ENCODE results near the gene MTF1. TPM values are rescaled to one million over a fixed set of nuclear protein-coding genes. Genes with fewer than 3 reads are reported as not detected.

Gene MTF1
- total and polyA plus RNA-seq, 4 experiments from 2014 or later, result 12.4 to 32.5 (median 25.8) TPM

- ChIA-PET POLR2A (ENCODE audit: partially characterized antibody) (interaction anchor here (0.9 kb wide), 1 partner anchor 42 kb away, joined by 3 read pairs; the partner anchor contains the start of genes C1orf122 and YRDC), CTCF (ENCODE audit: partially characterized antibody) (interaction anchor here (2.9 kb wide), 1 partner anchor 10 kb away, joined by 28 read pairs; the partner anchor contains the start of gene MTF1)
- H3K4me1 ChIP-seq (ENCODE audit: insufficient read depth, low read length), result peaks cover 53% of the 10 kb centered on the region
- peaks cover 5% of the 10 kb centered on the region for H3K36me3 ChIP-seq (ENCODE audit: insufficient read depth, low read length)
- intact Hi-C loops (cut with micrococcal nuclease), result no loop called here
- peaks cover 14 to 27% of the 10 kb centered on the region in 2 donors for H3K36me3 Mint-ChIP-seq
- no peak for DNase-seq
- no peaks in the 10 kb centered on the region for H3K27me3 ChIP-seq (ENCODE audit: insufficient read depth, low read length)
- no peaks in the 10 kb centered on the region for H3K9me3 ChIP-seq (ENCODE audit: control insufficient read depth in 1 of 2, low read length in 2 of 2)
- H3K27ac Mint-ChIP-seq, result no peak overlapping the region
- H3K27me3 Mint-ChIP-seq, result no peaks in the 10 kb centered on the region
- no peaks in the 10 kb centered on the region for H3K9me3 Mint-ChIP-seq
- no peak overlapping the region for H3K4me3 Mint-ChIP-seq
- peaks cover 32 to 55% (median 37%) of the 10 kb centered on the region in 4 donors for H3K4me1 Mint-ChIP-seq
- H3K4me3 ChIP-seq (ENCODE audit: low read length in 2 of 2), result no peak overlapping the region
- H3K27ac ChIP-seq (ENCODE audit: low read depth, low read length), result no peak overlapping the region
Observed at GRCh38 chr1:37849480-37849879, 9.9 kb downstream of the MTF1 start.

DNA sequence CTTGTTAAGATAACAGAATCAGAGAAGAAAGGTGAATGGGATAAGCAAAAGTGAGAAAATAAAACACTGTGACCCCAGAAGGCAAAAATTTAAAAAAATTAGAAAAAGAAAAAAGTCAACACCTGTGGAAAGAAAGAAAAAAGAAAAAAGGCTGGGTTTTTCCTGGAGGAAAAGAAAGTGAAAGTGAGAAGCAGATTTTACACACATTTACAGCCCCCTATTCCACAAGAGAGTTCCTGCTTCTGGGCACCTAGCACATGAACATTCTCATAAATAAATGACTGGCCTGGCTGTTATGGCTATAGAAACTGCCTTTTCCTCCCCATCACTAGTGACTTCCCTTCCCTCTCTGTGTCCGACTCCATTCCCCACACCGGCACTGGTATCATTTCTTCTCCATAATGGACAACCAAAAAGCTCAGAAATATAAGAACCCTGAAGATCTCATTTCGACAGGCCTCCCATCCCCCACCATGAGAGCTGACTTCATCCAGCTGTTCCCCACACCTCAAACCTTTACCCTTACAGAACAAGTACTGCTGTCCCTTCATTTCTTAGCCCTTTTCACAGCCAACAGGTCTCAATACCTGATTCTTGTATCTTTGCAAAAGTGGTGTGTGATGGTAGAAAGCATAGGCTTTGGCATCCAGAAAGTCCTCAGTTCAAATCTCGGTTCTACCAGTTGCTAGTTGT lies 12.6 kb downstream of the MTF1 start:
- no peaks in the 10 kb centered on the region for H3K27me3 Mint-ChIP-seq

GRCh38 chr1:37845786-37846185 lies 13.6 kb downstream of the MTF1 start:
- H3K27me3 ChIP-seq (ENCODE audit: insufficient read depth, low read length), result no peaks in the 10 kb centered on the region
- Mint-ChIP-seq H3K27me3 (no peaks in the 10 kb centered on the region), H3K27ac (peak overlapping the region in 2 of 7 donors; percentile 29 to 54), H3K4me3 (no peak overlapping the region), H3K9me3 (no peaks in the 10 kb centered on the region), H3K36me3 (peaks cover 13 to 35% of the 10 kb centered on the region in 2 donors), H3K4me1 (peaks cover 31 to 49% (median 41%) of the 10 kb centered on the region in 4 donors)
- peaks cover 5% of the 10 kb centered on the region for H3K36me3 ChIP-seq (ENCODE audit: insufficient read depth, low read length)
- POLR2A ChIA-PET (ENCODE audit: partially characterized antibody), result no interaction called here
- intact Hi-C loops (cut with micrococcal nuclease), result no loop called here
- DNase-seq, result no peak
- no peak overlapping the region for H3K4me3 ChIP-seq (ENCODE audit: low read length in 2 of 2)
- peaks cover 23% of the 10 kb centered on the region for H3K4me1 ChIP-seq (ENCODE audit: insufficient read depth, low read length)
- no peaks in the 10 kb centered on the region for H3K9me3 ChIP-seq (ENCODE audit: control insufficient read depth in 1 of 2, low read length in 2 of 2)
- CTCF ChIA-PET (ENCODE audit: partially characterized antibody), result interaction anchor here (0.8 kb wide), 1 partner anchor 14 kb away, joined by 6 read pairs; no protein-coding TSS in a partner anchor
- no peak overlapping the region for H3K27ac ChIP-seq (ENCODE audit: low read depth, low read length)

More for the DNA sequence above, 12.6 kb downstream of the MTF1 start:
- POLR2A ChIA-PET (ENCODE audit: partially characterized antibody), result interaction anchor here (0.6 to 1.5 kb wide), 2 partner anchors 12 to 1022 kb away, joined by 3 to 5 read pairs; partner anchors contain the start of gene MTF1
- H3K9me3 Mint-ChIP-seq, result no peaks in the 10 kb centered on the region
- CTCF ChIA-PET (ENCODE audit: partially characterized antibody), result no interaction called here
- H3K36me3 ChIP-seq (ENCODE audit: insufficient read depth, low read length), result peaks cover 5% of the 10 kb centered on the region
- no peak for DNase-seq
- H3K9me3 ChIP-seq (ENCODE audit: control insufficient read depth in 1 of 2, low read length in 2 of 2), result no peaks in the 10 kb centered on the region
- H3K4me3 ChIP-seq (ENCODE audit: low read length in 2 of 2), result no peak overlapping the region
- no peak overlapping the region for H3K27ac ChIP-seq (ENCODE audit: low read depth, low read length)
- no peaks in the 10 kb centered on the region for H3K27me3 ChIP-seq (ENCODE audit: insufficient read depth, low read length)
- H3K4me1 Mint-ChIP-seq, result peaks cover 31 to 49% (median 41%) of the 10 kb centered on the region in 4 donors
- intact Hi-C loops (cut with micrococcal nuclease), result no loop called here
- peak overlapping the region in 6 of 7 donors; percentile 17 to 74 (median 62) for H3K27ac Mint-ChIP-seq
- peak overlapping the region in 7 of 8 donors; percentile 6 to 69 (median 49) for H3K4me3 Mint-ChIP-seq
- peaks cover 33% of the 10 kb centered on the region for H3K4me1 ChIP-seq (ENCODE audit: insufficient read depth, low read length)
- H3K36me3 Mint-ChIP-seq, result peaks cover 13 to 30% of the 10 kb centered on the region in 2 donors

DNA sequence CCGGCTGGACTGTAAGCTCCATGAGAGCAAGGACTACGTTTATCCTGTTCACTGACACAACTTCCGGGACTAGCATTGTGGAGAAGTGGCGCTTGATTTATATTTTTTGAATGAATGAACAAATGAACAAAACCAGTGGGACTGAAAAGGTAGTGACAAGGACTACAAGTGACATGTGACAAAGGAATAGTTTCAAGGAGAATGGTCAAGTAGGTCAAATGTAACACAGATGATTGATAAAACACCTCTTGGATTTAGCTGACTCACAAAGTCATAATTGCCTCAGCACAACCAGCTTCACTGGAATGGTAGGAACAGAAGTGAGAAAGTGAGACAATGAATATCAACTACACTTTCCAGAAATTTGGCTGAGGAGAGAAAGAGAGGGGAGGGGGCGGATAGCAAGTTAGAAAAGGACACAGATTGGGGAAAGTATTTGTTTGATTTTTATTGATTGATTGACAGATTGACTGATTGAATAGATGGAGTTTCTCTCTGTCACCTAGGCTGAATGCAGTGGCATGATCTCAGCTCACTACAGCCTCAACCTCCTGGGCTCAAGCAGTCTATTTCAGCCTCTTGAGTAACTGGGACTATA lies 14.2 kb downstream of the MTF1 start:
- no peaks in the 10 kb centered on the region for H3K9me3 ChIP-seq (ENCODE audit: control insufficient read depth in 1 of 2, low read length in 2 of 2)
- peaks cover 10% of the 10 kb centered on the region for H3K36me3 ChIP-seq (ENCODE audit: insufficient read depth, low read length)
- Mint-ChIP-seq H3K27me3 (no peaks in the 10 kb centered on the region), H3K4me3 (no peak overlapping the region), H3K27ac (peak overlapping the region in 4 of 7 donors; percentile 1 to 54 (median 50)), H3K36me3 (peaks cover 13 to 40% of the 10 kb centered on the region in 2 donors), H3K9me3 (no peaks in the 10 kb centered on the region), H3K4me1 (peaks cover 31 to 49% (median 41%) of the 10 kb centered on the region in 4 donors)
- H3K4me1 ChIP-seq (ENCODE audit: insufficient read depth, low read length), result peaks cover 23% of the 10 kb centered on the region
- no peak for DNase-seq
- H3K27ac ChIP-seq (ENCODE audit: low read depth, low read length), result no peak overlapping the region
- ChIA-PET CTCF (ENCODE audit: partially characterized antibody) (interaction anchor here (0.9 to 1.3 kb wide), 2 partner anchors 15 kb away, joined by 3 to 5 read pairs; partner anchors contain the start of gene MTF1), POLR2A (ENCODE audit: partially characterized antibody) (interaction anchor here (0.8 kb wide), 1 partner anchor 15 kb away, joined by 3 read pairs; no protein-coding TSS in a partner anchor)
- intact Hi-C loops (cut with micrococcal nuclease), result no loop called here
- H3K4me3 ChIP-seq (ENCODE audit: low read length in 2 of 2), result no peak overlapping the region
- no peaks in the 10 kb centered on the region for H3K27me3 ChIP-seq (ENCODE audit: insufficient read depth, low read length)

DNA sequence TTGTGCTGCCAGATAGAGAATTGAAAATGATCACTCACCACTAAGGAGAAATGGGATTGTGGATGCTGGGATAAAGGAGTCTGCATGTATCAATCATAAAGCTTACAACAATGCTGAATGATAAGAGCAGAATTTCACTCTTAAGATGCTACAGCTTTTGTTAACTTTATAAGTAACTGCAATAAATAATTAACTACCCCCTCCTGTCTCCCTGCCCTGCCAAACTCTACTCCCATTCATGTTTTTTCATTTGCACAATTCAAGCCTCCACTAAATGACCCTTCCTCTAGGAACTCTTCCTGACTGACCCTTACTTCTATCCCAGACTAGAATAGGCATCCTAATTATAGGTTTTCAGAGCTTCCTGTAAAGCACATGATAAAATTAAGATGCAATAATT lies 14.9 kb downstream of the MTF1 start:
- intact Hi-C loops (cut with micrococcal nuclease), result no loop called here
- Mint-ChIP-seq H3K27ac (peak overlapping the region in 3 of 7 donors; percentile 15 to 51 (median 19)), H3K4me3 (no peak overlapping the region), H3K4me1 (peaks cover 31 to 48% (median 40%) of the 10 kb centered on the region in 4 donors), H3K27me3 (no peaks in the 10 kb centered on the region), H3K9me3 (no peaks in the 10 kb centered on the region), H3K36me3 (peaks cover 19 to 46% of the 10 kb centered on the region in 2 donors)
- H3K4me3 ChIP-seq (ENCODE audit: low read length in 2 of 2), result no peak overlapping the region
- H3K27ac ChIP-seq (ENCODE audit: low read depth, low read length), result no peak overlapping the region
- no peaks in the 10 kb centered on the region for H3K27me3 ChIP-seq (ENCODE audit: insufficient read depth, low read length)
- CTCF ChIA-PET (ENCODE audit: partially characterized antibody), result interaction anchor here (0.9 to 1.3 kb wide), 2 partner anchors 14 to 15 kb away, joined by 3 to 5 read pairs; partner anchors contain the start of gene MTF1
- DNase-seq, result no peak
- peaks cover 23% of the 10 kb centered on the region for H3K4me1 ChIP-seq (ENCODE audit: insufficient read depth, low read length)
- POLR2A ChIA-PET (ENCODE audit: partially characterized antibody), result interaction anchor here (0.8 kb wide), 1 partner anchor 15 kb away, joined by 3 read pairs; no protein-coding TSS in a partner anchor
- H3K36me3 ChIP-seq (ENCODE audit: insufficient read depth, low read length), result peaks cover 16% of the 10 kb centered on the region
- H3K9me3 ChIP-seq (ENCODE audit: control insufficient read depth in 1 of 2, low read length in 2 of 2), result no peaks in the 10 kb centered on the region

- Mint-ChIP-seq H3K36me3 (peaks cover 34 to 62% of the 10 kb centered on the region in 2 donors), H3K9me3 (no peaks in the 10 kb centered on the region), H3K4me1 (peaks cover 15 to 36% (median 22%) of the 10 kb centered on the region in 4 donors), H3K27ac (peak overlapping the region in 1 of 7 donors; percentile 76), H3K27me3 (no peaks in the 10 kb centered on the region), H3K4me3 (no peak overlapping the region)
- no peak for DNase-seq
- Histone ChIP-seq H3K36me3 (ENCODE audit: insufficient read depth, low read length) (peaks cover 35% of the 10 kb centered on the region), H3K4me1 (ENCODE audit: insufficient read depth, low read length) (peaks cover 8% of the 10 kb centered on the region), H3K27ac (ENCODE audit: low read depth, low read length) (no peak overlapping the region), H3K9me3 (ENCODE audit: control insufficient read depth in 1 of 2, low read length in 2 of 2) (no peaks in the 10 kb centered on the region), H3K27me3 (ENCODE audit: insufficient read depth, low read length) (no peaks in the 10 kb centered on the region), H3K4me3 (ENCODE audit: low read length in 2 of 2) (no peak overlapping the region)
- POLR2A ChIA-PET (ENCODE audit: partially characterized antibody), result no interaction called here
- CTCF ChIA-PET (ENCODE audit: partially characterized antibody), result interaction anchor here (2.7 kb wide), 1 partner anchor 18 kb away, joined by 13 read pairs; the partner anchor contains the start of gene MTF1
- intact Hi-C loops (cut with micrococcal nuclease), result no loop called here
Observed at GRCh38 chr1:37841652-37842051, 17.7 kb downstream of the MTF1 start.

DNA sequence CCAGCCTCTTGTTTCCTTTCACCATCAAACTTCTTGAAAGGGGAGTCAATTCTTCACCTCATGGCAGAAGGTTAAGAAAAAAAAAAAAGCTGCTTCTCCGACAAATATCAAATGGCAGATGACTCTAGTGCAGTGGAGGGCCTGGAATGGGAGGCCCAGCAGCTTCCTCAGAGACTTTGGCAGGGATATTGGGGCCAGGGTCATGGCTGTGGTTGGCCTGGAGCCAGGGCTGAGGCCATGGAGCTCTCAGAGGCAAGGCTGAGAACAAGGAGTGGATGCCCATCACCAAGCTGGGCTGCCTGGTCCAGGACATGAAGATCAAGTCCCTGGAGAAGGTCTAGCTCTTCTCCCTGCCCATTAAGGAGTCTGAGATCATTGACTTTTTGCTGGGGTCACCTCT lies 18.7 kb downstream of the MTF1 start:
- ChIA-PET CTCF (ENCODE audit: partially characterized antibody) (interaction anchor here (2.7 kb wide), 1 partner anchor 19 kb away, joined by 13 read pairs; the partner anchor contains the start of gene MTF1), POLR2A (ENCODE audit: partially characterized antibody) (no interaction called here)
- no peak overlapping the region for H3K27ac ChIP-seq (ENCODE audit: low read depth, low read length)
- no peak for DNase-seq
- no peak overlapping the region for H3K4me3 ChIP-seq (ENCODE audit: low read length in 2 of 2)
- Mint-ChIP-seq H3K9me3 (no peaks in the 10 kb centered on the region), H3K27me3 (no peaks in the 10 kb centered on the region), H3K4me3 (no peak overlapping the region), H3K36me3 (peaks cover 34 to 66% of the 10 kb centered on the region in 2 donors), H3K4me1 (peaks cover 11 to 28% (median 16%) of the 10 kb centered on the region in 4 donors), H3K27ac (peak overlapping the region in 1 of 7 donors; percentile 29)
- intact Hi-C loops (cut with micrococcal nuclease), result no loop called here
- H3K4me1 ChIP-seq (ENCODE audit: insufficient read depth, low read length), result peaks cover 3% of the 10 kb centered on the region
- H3K27me3 ChIP-seq (ENCODE audit: insufficient read depth, low read length), result no peaks in the 10 kb centered on the region
- H3K36me3 ChIP-seq (ENCODE audit: insufficient read depth, low read length), result peaks cover 38% of the 10 kb centered on the region
- H3K9me3 ChIP-seq (ENCODE audit: control insufficient read depth in 1 of 2, low read length in 2 of 2), result no peaks in the 10 kb centered on the region
